Cardiac muscle cell (in vitro differentiated cells and primary cell): ENCODE measurements around the gene KLHL1. TPM values are rescaled to one million over a fixed set of nuclear protein-coding genes. Genes with fewer than 3 reads are reported as not detected.

Experiments used
- DNase-seq, 2 donors: peaks; one replicate each; pipeline versions ENCODE4 v3.0.0 to v3.0.0-alpha.2; 2010 to 2017; ENCODE audit warnings: low read depth in 1 of 2, low spot score in 1 of 2
- H3K27ac ChIP-seq: fragments of 200-600 bp; sonication (generic); 2 replicates; pipeline ENCODE4 v1.5.1; 2016
- H3K27me3 ChIP-seq: fragments of 200-600 bp; sonication (generic); 2 replicates; pipeline ENCODE4 v1.6.0; 2016; ENCODE audit warnings: control low read depth
- H3K36me3 ChIP-seq: fragments of 200-600 bp; sonication (generic); 2 replicates; pipeline ENCODE4 v1.5.1; 2016; ENCODE audit warnings: control low read depth
- H3K4me1 ChIP-seq: fragments of 200-600 bp; sonication (generic); 2 replicates; pipeline ENCODE4 v1.8.1; 2017; ENCODE audit warnings: low read depth, mild to moderate bottlenecking, mixed run types
- H3K4me3 ChIP-seq: fragments of 200-600 bp; sonication (generic); 2 replicates; pipeline ENCODE4 v1.5.1; 2016; ENCODE audit warnings: mild to moderate bottlenecking
- H3K9me3 ChIP-seq: fragments of 200-600 bp; sonication (generic); 2 replicates; pipeline ENCODE4 v1.5.1; 2017; ENCODE audit warnings: low read depth, mild to moderate bottlenecking, control low read depth
- CTCF ChIP-seq: IDR thresholded peaks from 2 replicates; pipeline ENCODE4 v1.5.1; 2012; ENCODE audit warnings: low read depth, mild to moderate bottlenecking, low read length
- polyA plus RNA-seq: library from polyadenylated mRNA; unstranded; fragments of >200 nt; fragmentation: Nextera tagmentation; extraction: Ambion mirVana; gene quantifications from 2 replicates; pipeline ENCODE4 v1.2.1, GENCODE V29; 2016
- total RNA-seq: library from RNA; depleted of rRNA; stranded (reverse); fragments of >200 nt; gene quantifications from 2 replicates; pipeline ENCODE4 v1.2.3, GENCODE V29; 2016

KLHL1 gene
- total and polyA plus RNA-seq, 2 experiments from 2014 or later = not detected

- H3K27me3 ChIP-seq = no peaks in the 10 kb centered on the region
- H3K36me3 ChIP-seq = no peaks in the 10 kb centered on the region
- no peak overlapping the region for H3K4me3 ChIP-seq
- no peak for TF ChIP-seq CTCF
- no peak overlapping the region for H3K27ac ChIP-seq
- H3K4me1 ChIP-seq = no peaks in the 10 kb centered on the region
- DNase-seq = no peak
- no peaks in the 10 kb centered on the region for H3K9me3 ChIP-seq
Measured at GRCh38 chr13:69959046-69959445, 149.2 kb downstream of the KLHL1 start.

- no peaks in the 10 kb centered on the region for H3K9me3 ChIP-seq
Measured at GRCh38 chr13:69956839-69957238, 151.4 kb downstream of the KLHL1 start.

GRCh38 chr13:69956349-69956748, 151.9 kb downstream of the KLHL1 start:
- no peak for DNase-seq
- Histone ChIP-seq H3K27ac (no peak overlapping the region), H3K4me3 (no peak overlapping the region)

More at GRCh38 chr13:69956839-69957238, 151.4 kb downstream of the KLHL1 start:
- Histone ChIP-seq H3K4me3 (no peak overlapping the region), H3K27ac (no peak overlapping the region), H3K27me3 (no peaks in the 10 kb centered on the region), H3K36me3 (no peaks in the 10 kb centered on the region), H3K4me1 (no peaks in the 10 kb centered on the region)
- DNase-seq = no peak
- TF ChIP-seq CTCF = no peak

GRCh38 chr13:69955271-69955670, 153.0 kb downstream of the KLHL1 start:
- Histone ChIP-seq H3K4me1 (no peaks in the 10 kb centered on the region), H3K27me3 (no peaks in the 10 kb centered on the region), H3K4me3 (no peak overlapping the region), H3K27ac (no peak overlapping the region), H3K9me3 (no peaks in the 10 kb centered on the region), H3K36me3 (no peaks in the 10 kb centered on the region)
- no peak for DNase-seq
- TF ChIP-seq CTCF = no peak

More at GRCh38 chr13:69956349-69956748, 151.9 kb downstream of the KLHL1 start:
- TF ChIP-seq CTCF = no peak
- Histone ChIP-seq H3K27me3 (no peaks in the 10 kb centered on the region), H3K36me3 (no peaks in the 10 kb centered on the region), H3K9me3 (no peaks in the 10 kb centered on the region), H3K4me1 (no peaks in the 10 kb centered on the region)

- no peaks in the 10 kb centered on the region for H3K9me3 ChIP-seq
- H3K27ac ChIP-seq = no peak overlapping the region
- no peak overlapping the region for H3K4me3 ChIP-seq
- H3K36me3 ChIP-seq = no peaks in the 10 kb centered on the region
- no peak for TF ChIP-seq CTCF
- H3K4me1 ChIP-seq = no peaks in the 10 kb centered on the region
- DNase-seq = no peak
- H3K27me3 ChIP-seq = no peaks in the 10 kb centered on the region
Measured at GRCh38 chr13:69951412-69951811, 156.8 kb downstream of the KLHL1 start.

GRCh38 chr13:69950160-69950559, 158.1 kb downstream of the KLHL1 start:
- Histone ChIP-seq H3K4me1 (no peaks in the 10 kb centered on the region), H3K9me3 (no peaks in the 10 kb centered on the region)

More at GRCh38 chr13:69950160-69950559, 158.1 kb downstream of the KLHL1 start:
- Histone ChIP-seq H3K27me3 (no peaks in the 10 kb centered on the region), H3K36me3 (no peaks in the 10 kb centered on the region), H3K27ac (no peak overlapping the region), H3K4me3 (no peak overlapping the region)
- TF ChIP-seq CTCF = no peak
- no peak for DNase-seq
